ENCODE data around the gene STYXL2.

The STYXL2 gene

GRCh38 chr1:167077868-167078210, 16.0 kb upstream of the STYXL2 start:
- no peak for DNase-seq (ENCODE audit: low read depth, low spot score)

- DNase-seq (ENCODE audit: low read depth, low spot score), result no peak
These were observed 12.2 kb upstream of the STYXL2 start for GRCh38 chr1:167081594-167082156.

GRCh38 chr1:167082511-167083027, 11.3 kb upstream of the STYXL2 start:
- no peak for DNase-seq (ENCODE audit: low read depth, low spot score)

GRCh38 chr1:167083066-167083665, 10.7 kb upstream of the STYXL2 start:
- DNase-seq (ENCODE audit: low read depth, low spot score), result no peak

- DNase-seq (ENCODE audit: low read depth, low spot score), result no peak
These were observed 10.0 kb upstream of the STYXL2 start for GRCh38 chr1:167083871-167084270.

- DNase-seq (ENCODE audit: low read depth, low spot score), result no peak
These were observed 9.1 kb upstream of the STYXL2 start for GRCh38 chr1:167084757-167085156.

GRCh38 chr1:167086033-167086432, 7.8 kb upstream of the STYXL2 start:
- no peak for DNase-seq (ENCODE audit: low read depth, low spot score)

- no peak for DNase-seq (ENCODE audit: low read depth, low spot score)
These were observed 7.1 kb upstream of the STYXL2 start for GRCh38 chr1:167086768-167087167.

- no peak for DNase-seq (ENCODE audit: low read depth, low spot score)
These were observed 5.0 kb upstream of the STYXL2 start for GRCh38 chr1:167088746-167089417.

GRCh38 chr1:167089939-167090313, 3.9 kb upstream of the STYXL2 start:
- no peak for DNase-seq (ENCODE audit: low read depth, low spot score)

- DNase-seq (ENCODE audit: low read depth, low spot score), result no peak
These were observed 3.4 kb upstream of the STYXL2 start, which contains the start of gene GPA33 for GRCh38 chr1:167090314-167090942. TSS of gene GPA33 (minus strand) at chr1:167090377. CDS start at chr1:167090287, 90 bp downstream.

- DNase-seq (ENCODE audit: low read depth, low spot score), result no peak
These were observed 1.2 kb upstream of the STYXL2 start for GRCh38 chr1:167092653-167093052.

GRCh38 chr1:167094690-167095089, 815 bp downstream of the STYXL2 start:
- DNase-seq (ENCODE audit: low read depth, low spot score), result no peak

GRCh38 chr1:167095368-167095767, 1.5 kb downstream of the STYXL2 start:
- DNase-seq (ENCODE audit: low read depth, low spot score), result peak; percentile 41

GRCh38 chr1:167099851-167100250, 6.0 kb downstream of the STYXL2 start:
- DNase-seq (ENCODE audit: low read depth, low spot score), result no peak

GRCh38 chr1:167100730-167101129, 6.9 kb downstream of the STYXL2 start:
- no peak for DNase-seq (ENCODE audit: low read depth, low spot score)

GRCh38 chr1:167101754-167102153, 7.9 kb downstream of the STYXL2 start:
- no peak for DNase-seq (ENCODE audit: low read depth, low spot score)

- no peak for DNase-seq (ENCODE audit: low read depth, low spot score)
These were observed 9.2 kb downstream of the STYXL2 start for GRCh38 chr1:167102906-167103573.

- DNase-seq (ENCODE audit: low read depth, low spot score), result no peak
These were observed 10.4 kb downstream of the STYXL2 start for GRCh38 chr1:167104256-167104633.

GRCh38 chr1:167105271-167106118, 11.6 kb downstream of the STYXL2 start:
- no peak for DNase-seq (ENCODE audit: low read depth, low spot score)

GRCh38 chr1:167106119-167106461, 12.2 kb downstream of the STYXL2 start:
- no peak for DNase-seq (ENCODE audit: low read depth, low spot score)
